Fibroblast of the aortic adventitia (primary cell): Measurements from ENCODE around the gene KCNJ3. TPM values are rescaled to one million over a fixed set of nuclear protein-coding genes. Genes with fewer than 3 reads are reported as not detected.
"Not testable (repeated sequence)": the region's sequence is repeated elsewhere in the genome, so short reads cannot be mapped to it uniquely, and the experiment has no call there.

ENCODE experiments used
- DNase-seq: peaks from one replicate; pipeline ENCODE4 v3.0.0-alpha.2; 2010; ENCODE audit warnings: low read depth
- H3K4me3 ChIP-seq: 2 replicates; pipeline ENCODE4 v1.5.1; 2011; ENCODE audit warnings: low read depth, mild to moderate bottlenecking, control low read depth, low read length, moderate library complexity
- CTCF ChIP-seq: IDR thresholded peaks from 2 replicates; pipeline ENCODE4 v1.5.1; 2011; ENCODE audit warnings: mild to moderate bottlenecking, low read length, control low read depth, inconsistent platforms; ENCODE audit not compliant: insufficient read depth
- total RNA-seq: library from RNA; depleted of rRNA; stranded (reverse); fragments of >200 nt; gene quantifications from 2 replicates; pipeline ENCODE4 v1.2.3, GENCODE V29; 2012; ENCODE audit warnings: low replicate concordance

The KCNJ3 gene
- total RNA-seq, 1 donor: not detected

- no peak for DNase-seq
- no peak for TF ChIP-seq CTCF
Measured at GRCh38 chr2:154849482-154849881, 151.0 kb downstream of the KCNJ3 start.

GRCh38 chr2:154850532-154850931 lies 152.0 kb downstream of the KCNJ3 start:
- no peak for TF ChIP-seq CTCF
- H3K4me3 ChIP-seq: no peak overlapping the region
- no peak for DNase-seq

More at GRCh38 chr2:154849482-154849881, 151.0 kb downstream of the KCNJ3 start:
- H3K4me3 ChIP-seq: no peak overlapping the region

GRCh38 chr2:154855138-154855537 lies 156.6 kb downstream of the KCNJ3 start:
- TF ChIP-seq CTCF: no peak
- H3K4me3 ChIP-seq: no peak overlapping the region
- no peak for DNase-seq

- not testable (repeated sequence) for H3K4me3 ChIP-seq, DNase-seq
Measured at GRCh38 chr2:154867151-154867550, 168.7 kb downstream of the KCNJ3 start.

GRCh38 chr2:154875999-154876398 lies 177.5 kb downstream of the KCNJ3 start:
- TF ChIP-seq CTCF: no peak
- no peak overlapping the region for H3K4me3 ChIP-seq
- DNase-seq: no peak

- no peak for DNase-seq
- TF ChIP-seq CTCF: no peak
- no peak overlapping the region for H3K4me3 ChIP-seq
Measured at GRCh38 chr2:154882725-154883124, 184.2 kb downstream of the KCNJ3 start.

- no peak overlapping the region for H3K4me3 ChIP-seq
- no peak for TF ChIP-seq CTCF
- DNase-seq: no peak
Measured at GRCh38 chr2:154886316-154886715, 187.8 kb downstream of the KCNJ3 start.
